Measurements from ENCODE around the gene NPW.
A peak's percentile ranks its signal among the peaks of the same experiment; 100 is the strongest.

The NPW gene

GRCh38 chr16:1982013-1982433, 37.6 kb upstream of the NPW start:
- Histone ChIP-seq H3K4me3 (no peak overlapping the region), H3K27ac (no peak overlapping the region), H3K36me3 (ENCODE audit: insufficient read depth, low read length) (peaks cover 13% of the 10 kb centered on the region; the same call in 1 of the 2 replicates), H3K9ac (ENCODE audit: insufficient read length) (no peak overlapping the region), H3K9me3 (ENCODE audit: low read depth, low read length) (no peaks in the 10 kb centered on the region)
- no peak for TF ChIP-seq FOXP2 (optimal IDR thresholded peaks at IDR 0.05; ENCODE audit: control extremely low read depth, extremely low read length, insufficient read depth)
- TF ChIP-seq EZH2 (IDR thresholded peaks at IDR 0.05): no peak
- TF ChIP-seq POLR2AphosphoS5 (IDR thresholded peaks at IDR 0.05; ENCODE audit: borderline replicate concordance, low read depth, low read length): no peak
- no peak for DNase-seq (ENCODE audit: low read depth, low spot score)

GRCh38 chr16:1982991-1983543, 36.5 kb upstream of the NPW start:
- Histone ChIP-seq H3K27ac (no peak overlapping the region), H3K36me3 (ENCODE audit: insufficient read depth, low read length) (peaks cover 6% of the 10 kb centered on the region; the same call in 1 of the 2 replicates), H3K4me3 (peak overlapping the region; percentile 90)

GRCh38 chr16:1983544-1984346, 35.8 kb upstream of the NPW start, which contains the start of gene GFER:
GFER (plus strand) TSS chr16:1984193; CDS start chr16:1984219, 26 bp downstream.
- peak within 1 kb of the TSS; percentile 90 for H3K4me3 ChIP-seq
- no peaks in the 10 kb centered on the region; the same call in 1 of the 2 replicates for H3K36me3 ChIP-seq (ENCODE audit: insufficient read depth, low read length)
- TF ChIP-seq FOXP2 (optimal IDR thresholded peaks at IDR 0.05; ENCODE audit: control extremely low read depth, extremely low read length, insufficient read depth): no peak
- no peak for TF ChIP-seq POLR2AphosphoS5 (IDR thresholded peaks at IDR 0.05; ENCODE audit: borderline replicate concordance, low read depth, low read length)
- TF ChIP-seq EZH2 (IDR thresholded peaks at IDR 0.05): no peak
- H3K9ac ChIP-seq (ENCODE audit: insufficient read length): peak within 1 kb of the TSS; percentile 77
- DNase-seq (ENCODE audit: low read depth, low spot score): no peak
- H3K27ac ChIP-seq: no peak within 1 kb of the TSS
- H3K9me3 ChIP-seq (ENCODE audit: low read depth, low read length): no peaks in the 10 kb centered on the region

More at GRCh38 chr16:1982991-1983543, 36.5 kb upstream of the NPW start:
- DNase-seq (ENCODE audit: low read depth, low spot score): no peak
- TF ChIP-seq FOXP2 (optimal IDR thresholded peaks at IDR 0.05; ENCODE audit: control extremely low read depth, extremely low read length, insufficient read depth) (no peak), EZH2 (IDR thresholded peaks at IDR 0.05) (no peak), POLR2AphosphoS5 (IDR thresholded peaks at IDR 0.05; ENCODE audit: borderline replicate concordance, low read depth, low read length) (no peak)
- Histone ChIP-seq H3K9ac (ENCODE audit: insufficient read length) (no peak overlapping the region), H3K9me3 (ENCODE audit: low read depth, low read length) (no peaks in the 10 kb centered on the region)

- peak overlapping the region; percentile 77 for H3K9ac ChIP-seq (ENCODE audit: insufficient read length)
- no peak for TF ChIP-seq EZH2 (IDR thresholded peaks at IDR 0.05)
- TF ChIP-seq POLR2AphosphoS5 (IDR thresholded peaks at IDR 0.05; ENCODE audit: borderline replicate concordance, low read depth, low read length): no peak
- TF ChIP-seq FOXP2 (optimal IDR thresholded peaks at IDR 0.05; ENCODE audit: control extremely low read depth, extremely low read length, insufficient read depth): no peak
- H3K9me3 ChIP-seq (ENCODE audit: low read depth, low read length): no peaks in the 10 kb centered on the region
- DNase-seq (ENCODE audit: low read depth, low spot score): no peak
- no peaks in the 10 kb centered on the region for H3K36me3 ChIP-seq (ENCODE audit: insufficient read depth, low read length)
- H3K4me3 ChIP-seq: peak overlapping the region; percentile 90
- H3K27ac ChIP-seq: no peak overlapping the region
Observed at GRCh38 chr16:1984347-1985225, 35.0 kb upstream of the NPW start.

- no peak overlapping the region for H3K4me3 ChIP-seq
- H3K9me3 ChIP-seq (ENCODE audit: low read depth, low read length): no peaks in the 10 kb centered on the region
- no peak overlapping the region for H3K27ac ChIP-seq
- TF ChIP-seq FOXP2 (optimal IDR thresholded peaks at IDR 0.05; ENCODE audit: control extremely low read depth, extremely low read length, insufficient read depth): no peak
- no peak for TF ChIP-seq POLR2AphosphoS5 (IDR thresholded peaks at IDR 0.05; ENCODE audit: borderline replicate concordance, low read depth, low read length)
- TF ChIP-seq EZH2 (IDR thresholded peaks at IDR 0.05): no peak
- no peak overlapping the region for H3K9ac ChIP-seq (ENCODE audit: insufficient read length)
- no peaks in the 10 kb centered on the region for H3K36me3 ChIP-seq (ENCODE audit: insufficient read depth, low read length)
- no peak for DNase-seq (ENCODE audit: low read depth, low spot score)
Observed at GRCh38 chr16:1985466-1986150, 34.0 kb upstream of the NPW start.

- no peak overlapping the region for H3K9ac ChIP-seq (ENCODE audit: insufficient read length)
- no peaks in the 10 kb centered on the region for H3K36me3 ChIP-seq (ENCODE audit: insufficient read depth, low read length)
- DNase-seq (ENCODE audit: low read depth, low spot score): no peak
- no peak overlapping the region for H3K27ac ChIP-seq
- no peak for TF ChIP-seq POLR2AphosphoS5 (IDR thresholded peaks at IDR 0.05; ENCODE audit: borderline replicate concordance, low read depth, low read length)
- TF ChIP-seq EZH2 (IDR thresholded peaks at IDR 0.05): no peak
- TF ChIP-seq FOXP2 (optimal IDR thresholded peaks at IDR 0.05; ENCODE audit: control extremely low read depth, extremely low read length, insufficient read depth): no peak
- H3K9me3 ChIP-seq (ENCODE audit: low read depth, low read length): no peaks in the 10 kb centered on the region
- H3K4me3 ChIP-seq: no peak overlapping the region
Observed at GRCh38 chr16:1987198-1987597, 32.4 kb upstream of the NPW start.

GRCh38 chr16:1989209-1990100, 30.1 kb upstream of the NPW start, which contains the start of gene SYNGR3:
SYNGR3 (plus strand) TSS chr16:1989970; CDS start chr16:1990103, 133 bp downstream.
- Histone ChIP-seq H3K9me3 (ENCODE audit: low read depth, low read length) (no peaks in the 10 kb centered on the region), H3K9ac (ENCODE audit: insufficient read length) (no peak within 1 kb of the TSS), H3K36me3 (ENCODE audit: insufficient read depth, low read length) (no peaks in the 10 kb centered on the region), H3K4me3 (peak within 1 kb of the TSS; percentile 74), H3K27ac (no peak within 1 kb of the TSS)
- TF ChIP-seq POLR2AphosphoS5 (IDR thresholded peaks at IDR 0.05; ENCODE audit: borderline replicate concordance, low read depth, low read length) (no peak), EZH2 (IDR thresholded peaks at IDR 0.05) (no peak), FOXP2 (optimal IDR thresholded peaks at IDR 0.05; ENCODE audit: control extremely low read depth, extremely low read length, insufficient read depth) (no peak)
- DNase-seq (ENCODE audit: low read depth, low spot score): no peak
